Activated CD8-positive, alpha-beta T cell treated with anti-CD3 and anti-CD28 coated beads for 36 hours (primary cell): ENCODE results near the gene KDM2B. TPM values are rescaled to one million over a fixed set of nuclear protein-coding genes. Genes with fewer than 3 reads are reported as not detected.

Source experiments
- ATAC-seq: fragments of 200-7000 bp; cut with Tn5 transposase; one replicate; pipeline ENCODE4 v1.10.0; 2021; ENCODE audit warnings: mild to moderate bottlenecking, moderate library complexity
- CTCF ChIA-PET: fragments of 350-600 bp; sonication (Branson Sonifier 250); formaldehyde crosslinking; loops from one replicate; lab custom pipeline; 2021; ENCODE audit warnings: antibody characterized with exemption; lab: Charles Lee
- POLR2A ChIA-PET: fragments of 350-600 bp; sonication (Branson Sonifier 250); formaldehyde crosslinking; loops from one replicate; lab custom pipeline; 2021; ENCODE audit warnings: antibody characterized with exemption; lab: Charles Lee
- DNase-seq: peaks from one replicate; pipeline ENCODE4 v3.0.0-alpha.2; 2020
- H3K27ac Mint-ChIP-seq: one replicate; pipeline ENCODE4 v1.8.0; 2021; ENCODE audit warnings: mild to moderate bottlenecking, mixed read lengths
- H3K27me3 Mint-ChIP-seq: one replicate; pipeline ENCODE4 v1.8.0; 2021; ENCODE audit warnings: mixed read lengths
- H3K36me3 Mint-ChIP-seq: one replicate; pipeline ENCODE4 v1.8.0; 2021; ENCODE audit warnings: low read depth, mixed read lengths
- H3K4me1 Mint-ChIP-seq: one replicate; pipeline ENCODE4 v1.8.0; 2021; ENCODE audit warnings: low read depth, mixed read lengths
- H3K4me3 Mint-ChIP-seq: one replicate; pipeline ENCODE4 v1.8.0; 2021; ENCODE audit warnings: mild to moderate bottlenecking, moderate library complexity, mixed read lengths
- H3K9me3 Mint-ChIP-seq: one replicate; pipeline ENCODE4 v1.8.0; 2021; ENCODE audit warnings: mixed read lengths
- CTCF ChIP-seq: fragments of 200-600 bp; IDR thresholded peaks from one replicate; pipeline ENCODE4 v1.8.0; 2022; ENCODE audit warnings: antibody characterized with exemption, mild to moderate bottlenecking
- intact Hi-C: fragments of 100-400 bp; cut with micrococcal nuclease; formaldehyde crosslinking; loops from one replicate; pipeline ENCODE4 v1.10.0; 2022
- total RNA-seq, 2 experiments: library from RNA; stranded (reverse); gene quantifications; one replicate each; pipeline ENCODE4 v1.2.3, GENCODE V29; 2021

KDM2B gene
- total RNA-seq, 2 experiments from 2014 or later = 61.0 to 61.7 TPM

GRCh38 chr12:121539908-121540307, 40.9 kb downstream of the KDM2B start:
- POLR2A ChIA-PET = interaction anchor here (0.7 to 1.3 kb wide), 2 partner anchors 19 to 79 kb away, joined by 3 read pairs; no protein-coding TSS in a partner anchor
- intact Hi-C loops = loop anchor here (5.0 kb wide), 2 partner anchors 42 to 142 kb away; partner anchors contain the start of gene KDM2B
- Mint-ChIP-seq H3K4me3 (no peak overlapping the region), H3K4me1 (peaks cover 33% of the 10 kb centered on the region), H3K9me3 (no peaks in the 10 kb centered on the region), H3K27ac (no peak overlapping the region), H3K27me3 (no peaks in the 10 kb centered on the region), H3K36me3 (peaks cover 1% of the 10 kb centered on the region)
- no peak for ATAC-seq
- CTCF ChIA-PET = interaction anchor here (1.1 kb wide), 1 partner anchor 85 kb away, joined by 3 read pairs; no protein-coding TSS in a partner anchor
- DNase-seq = no peak
- no peak for TF ChIP-seq CTCF

- Mint-ChIP-seq H3K9me3 (no peaks in the 10 kb centered on the region), H3K4me1 (peaks cover 43% of the 10 kb centered on the region), H3K4me3 (peak overlapping the region; percentile 79), H3K27ac (peak overlapping the region; percentile 89), H3K27me3 (no peaks in the 10 kb centered on the region), H3K36me3 (peaks cover 4% of the 10 kb centered on the region)
- POLR2A ChIA-PET = interaction anchor here (0.8 to 1.4 kb wide), 3 partner anchors 11 to 133 kb away, joined by 3 to 4 read pairs (median 3); no protein-coding TSS in a partner anchor
- intact Hi-C loops = loop anchor here (5.0 kb wide), 2 partner anchors 44 to 144 kb away; partner anchors contain the start of gene KDM2B
- no peak for ATAC-seq
- CTCF ChIA-PET = interaction anchor here (0.8 to 1.2 kb wide), 4 partner anchors 14 to 88 kb away, joined by 3 to 4 read pairs (median 3); partner anchors contain the start of gene ORAI1
- DNase-seq = peak; percentile 35
- no peak for TF ChIP-seq CTCF
Observed at GRCh38 chr12:121538699-121539061, 42.1 kb downstream of the KDM2B start.

- ATAC-seq = peak; percentile 15
- CTCF ChIA-PET = interaction anchor here (0.8 to 1.2 kb wide), 4 partner anchors 14 to 89 kb away, joined by 3 to 4 read pairs (median 3); partner anchors contain the start of gene ORAI1
- POLR2A ChIA-PET = interaction anchor here (0.8 to 2.9 kb wide), 9 partner anchors 10 to 255 kb away, joined by 3 to 20 read pairs (median 4); partner anchors contain the start of genes ORAI1 and RHOF
- intact Hi-C loops = loop anchor here (5.0 kb wide), 2 partner anchors 44 to 144 kb away; partner anchors contain the start of gene KDM2B
- Mint-ChIP-seq H3K27ac (peak overlapping the region; percentile 89), H3K36me3 (peaks cover 7% of the 10 kb centered on the region), H3K4me3 (peak overlapping the region; percentile 79), H3K27me3 (no peaks in the 10 kb centered on the region), H3K9me3 (no peaks in the 10 kb centered on the region), H3K4me1 (peaks cover 49% of the 10 kb centered on the region)
- TF ChIP-seq CTCF = no peak
- DNase-seq = peak; percentile 73
Observed at GRCh38 chr12:121537814-121538698, 42.8 kb downstream of the KDM2B start.

- Mint-ChIP-seq H3K27ac (peak overlapping the region; percentile 80), H3K4me1 (peaks cover 52% of the 10 kb centered on the region), H3K27me3 (no peaks in the 10 kb centered on the region), H3K4me3 (peak overlapping the region; percentile 73), H3K36me3 (peaks cover 11% of the 10 kb centered on the region), H3K9me3 (no peaks in the 10 kb centered on the region)
- no peak for TF ChIP-seq CTCF
- POLR2A ChIA-PET = interaction anchor here (0.6 to 2.9 kb wide), 12 partner anchors 9 to 1157 kb away, joined by 3 to 20 read pairs (median 4); partner anchors contain the start of genes ORAI1, RHOF and TMEM120B
- intact Hi-C loops = loop anchor here (5.0 kb wide), 2 partner anchors 45 to 145 kb away; partner anchors contain the start of gene KDM2B
- CTCF ChIA-PET = interaction anchor here (0.7 to 1.8 kb wide), 7 partner anchors 9 to 257 kb away, joined by 3 to 7 read pairs (median 4); partner anchors contain the start of genes ORAI1 and RHOF
- DNase-seq (peak; percentile 83), ATAC-seq (peak; percentile 51)
Observed at GRCh38 chr12:121536899-121537813, 43.7 kb downstream of the KDM2B start.
